Stimulated activated CD4-positive, alpha-beta T cell treated with anti-CD3 and anti-CD28 coated beads, Interleukin-12 subunit alpha, Interleukin-12 subunit beta, amount 100 ng/mL, for 4 hours (primary cell): ENCODE results near the gene TCF12.

Experiments used
- DNase-seq: peaks from one replicate; pipeline ENCODE4 v3.0.0-alpha.2; 2020

The TCF12 gene

DNA sequence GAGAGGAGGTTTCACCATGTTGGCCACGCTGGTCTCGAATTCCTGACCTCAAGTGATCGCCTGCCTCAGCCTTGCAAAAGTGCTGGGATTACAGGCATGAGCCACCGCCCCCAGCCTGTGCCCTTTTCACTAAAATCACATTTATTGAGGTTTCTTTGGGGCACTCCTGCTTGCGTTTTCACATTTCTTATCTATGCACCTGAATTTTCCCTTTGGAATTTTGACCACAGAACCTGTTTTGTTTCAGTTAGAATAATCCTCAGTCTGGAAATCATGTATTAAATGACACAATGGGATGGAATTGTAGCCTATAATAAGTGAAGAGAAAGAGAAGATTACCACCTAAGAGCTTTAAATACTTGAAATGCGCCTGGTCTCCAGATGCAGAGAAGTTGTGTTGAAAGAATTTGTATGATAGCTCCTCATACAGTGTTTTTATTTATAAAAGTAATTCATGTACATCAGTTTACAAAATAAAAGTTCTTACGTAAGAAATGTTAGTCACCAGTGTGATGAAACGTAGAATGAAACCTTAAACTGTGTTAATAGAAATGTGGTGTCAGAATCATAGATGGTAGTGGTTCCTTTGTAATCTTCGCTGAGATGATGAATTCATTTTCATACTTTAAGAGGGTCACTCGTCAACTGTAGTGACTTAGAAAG lies 107.0 kb downstream of the TCF12 start:
- DNase-seq = no peak

GRCh38 chr15:57026016-57026592 lies 107.7 kb downstream of the TCF12 start:
- no peak for DNase-seq

DNA sequence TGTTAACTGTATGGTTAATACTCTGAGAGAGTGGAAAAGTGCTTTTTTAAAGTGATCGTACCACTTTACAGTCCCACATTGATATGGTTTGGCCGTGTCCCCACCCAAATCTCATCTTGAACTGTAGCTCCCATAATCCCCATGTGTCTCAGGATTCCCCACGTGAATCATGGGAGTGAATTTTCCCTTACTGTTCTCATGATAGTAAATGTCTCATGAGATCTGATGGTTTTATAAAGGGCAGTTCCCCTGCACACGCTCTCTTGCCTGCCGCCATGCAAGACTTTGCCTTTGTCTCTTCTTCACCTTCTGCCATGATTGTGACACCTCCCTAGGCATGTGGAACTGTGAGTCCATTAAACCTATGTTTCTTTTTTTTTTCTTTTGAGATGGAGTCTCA lies 109.2 kb downstream of the TCF12 start:
- DNase-seq = no peak

DNA sequence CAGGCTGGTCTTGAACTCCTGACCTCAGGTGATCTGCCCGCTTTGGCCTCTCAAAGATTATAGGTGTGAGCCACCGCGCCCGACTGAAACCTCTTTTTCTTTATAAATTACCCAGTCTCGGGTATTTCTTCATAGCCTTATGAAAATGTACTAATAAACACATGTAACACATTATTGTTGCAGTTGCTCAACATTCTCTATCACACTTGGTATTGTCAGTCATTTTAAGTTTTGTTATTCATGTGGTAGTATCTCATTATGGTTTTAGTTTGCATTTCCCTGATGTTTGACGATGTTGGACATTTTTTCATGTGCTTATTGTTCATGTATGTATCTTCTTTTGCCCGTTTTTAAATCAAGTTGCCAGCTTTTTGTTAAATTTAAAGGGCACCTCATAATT lies 109.7 kb downstream of the TCF12 start:
- DNase-seq = no peak

GRCh38 chr15:57030011-57030410 lies 111.6 kb downstream of the TCF12 start:
- no peak for DNase-seq

DNA sequence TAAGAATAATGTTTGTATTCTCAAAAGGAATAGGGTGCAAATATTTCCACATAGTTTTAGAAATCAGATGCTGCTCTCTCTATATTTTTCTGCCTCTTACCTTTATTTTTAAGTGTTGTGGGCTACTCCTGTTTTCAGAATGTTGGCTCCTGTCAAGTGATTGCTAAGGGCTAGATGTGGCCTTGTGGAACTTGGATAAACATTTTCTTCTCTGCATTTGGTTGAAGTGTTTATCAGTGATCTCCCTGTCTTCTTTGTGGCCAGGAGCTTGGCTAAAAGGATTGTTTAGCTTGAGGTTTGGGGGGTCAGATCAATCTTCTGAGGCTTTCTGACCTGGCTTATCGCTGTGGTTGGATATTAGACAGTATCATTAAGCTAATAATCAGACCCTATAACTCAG lies 112.6 kb downstream of the TCF12 start:
- DNase-seq = no peak

GRCh38 chr15:57031605-57032004 lies 113.2 kb downstream of the TCF12 start:
- DNase-seq = no peak

DNA sequence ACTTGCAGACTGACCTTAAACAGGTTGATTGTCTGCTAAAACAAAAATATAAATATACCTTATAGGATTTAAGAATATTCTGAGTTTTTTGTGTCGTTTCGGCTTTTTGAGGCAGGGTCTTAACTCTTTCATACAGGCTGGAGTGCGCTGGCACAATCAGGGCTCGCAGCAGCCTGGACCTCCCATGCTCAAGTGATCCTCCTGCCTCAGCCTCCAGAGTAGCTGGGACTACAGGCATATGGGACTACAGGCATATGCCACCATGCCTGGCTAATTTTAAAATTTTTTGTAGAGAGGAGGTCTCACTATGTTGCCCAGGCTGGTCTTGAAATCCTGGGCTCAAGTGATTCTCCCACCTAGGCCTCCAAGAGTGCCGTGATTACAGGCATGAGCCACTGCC lies 113.9 kb downstream of the TCF12 start:
- no peak for DNase-seq

DNA sequence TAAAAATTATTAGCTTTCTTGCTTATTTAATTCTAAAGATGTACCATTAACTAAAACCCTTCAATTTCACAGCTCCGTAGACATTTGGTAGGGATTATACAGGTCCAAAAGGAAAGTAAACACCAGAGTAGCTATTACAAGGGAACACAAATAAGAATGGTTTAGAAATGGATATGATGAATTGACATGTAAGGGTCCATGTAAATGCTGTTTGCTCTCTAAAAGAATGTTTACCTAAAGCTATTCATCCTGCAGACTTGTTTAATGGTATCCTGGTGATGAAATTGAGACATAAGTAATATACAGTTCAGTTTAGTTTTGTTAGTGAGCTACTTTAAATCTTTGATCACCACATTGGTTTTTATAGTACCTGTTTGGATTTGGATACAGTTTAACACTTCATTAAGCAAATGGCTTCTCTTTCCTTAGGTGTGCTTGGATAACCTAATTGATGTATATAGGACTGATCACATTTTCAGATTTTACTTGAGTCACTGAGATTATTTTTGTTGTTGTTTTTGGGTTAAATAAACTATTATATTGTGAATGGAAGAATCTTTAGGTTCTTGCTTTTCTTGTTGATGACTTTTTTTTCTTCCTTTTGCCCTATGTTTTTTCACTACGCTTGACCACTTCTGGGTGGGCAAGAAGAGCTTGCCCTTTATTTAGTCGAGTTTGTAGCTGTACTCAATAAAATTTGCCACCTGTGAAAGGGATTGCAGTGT lies 115.4 kb downstream of the TCF12 start:
- DNase-seq = no peak

GRCh38 chr15:57034613-57035012 lies 116.2 kb downstream of the TCF12 start:
- no peak for DNase-seq

- DNase-seq = no peak
These were observed 117.2 kb downstream of the TCF12 start for GRCh38 chr15:57035664-57036063.

- no peak for DNase-seq
These were observed 117.9 kb downstream of the TCF12 start for GRCh38 chr15:57036352-57036751.

GRCh38 chr15:57037548-57037947 lies 119.1 kb downstream of the TCF12 start:
- no peak for DNase-seq

DNA sequence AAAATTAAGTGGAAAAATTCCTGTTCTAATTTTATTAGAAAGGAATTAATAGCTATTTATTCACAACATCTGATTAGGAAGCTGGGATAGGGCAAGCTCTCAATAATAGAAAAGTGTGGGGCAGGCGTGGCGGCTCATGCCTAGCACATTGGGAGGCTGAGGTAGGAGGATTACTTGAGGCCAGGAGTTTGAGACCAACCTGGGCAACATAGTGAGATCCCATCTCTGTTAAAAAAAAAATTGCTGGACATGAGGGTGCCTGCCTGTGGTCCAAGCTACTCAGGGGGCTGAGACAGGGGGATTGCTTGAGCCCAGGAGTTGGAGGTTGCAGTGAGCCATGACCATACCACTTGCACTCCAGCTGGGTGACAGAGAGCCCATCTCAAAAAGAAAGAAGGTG lies 119.6 kb downstream of the TCF12 start:
- no peak for DNase-seq

DNA sequence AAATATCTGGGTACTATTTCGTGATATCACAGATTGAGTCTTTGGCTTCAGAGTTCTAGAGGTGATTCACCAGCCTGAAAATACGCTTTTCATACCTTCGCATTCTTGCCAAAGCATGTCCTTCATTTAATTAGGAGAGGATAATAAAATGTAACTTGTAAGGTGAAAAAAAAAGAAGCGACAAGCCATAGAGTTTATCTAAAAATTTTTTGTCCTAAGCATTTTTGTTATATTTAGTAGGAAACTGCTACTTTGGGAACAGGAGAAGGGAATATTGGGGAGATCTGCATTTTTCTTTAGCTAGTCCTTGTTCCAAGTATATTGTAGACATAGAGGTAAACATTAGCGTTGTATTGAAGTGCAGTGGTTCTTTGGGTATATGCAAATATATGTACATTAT lies 120.1 kb downstream of the TCF12 start:
- DNase-seq = no peak

DNA sequence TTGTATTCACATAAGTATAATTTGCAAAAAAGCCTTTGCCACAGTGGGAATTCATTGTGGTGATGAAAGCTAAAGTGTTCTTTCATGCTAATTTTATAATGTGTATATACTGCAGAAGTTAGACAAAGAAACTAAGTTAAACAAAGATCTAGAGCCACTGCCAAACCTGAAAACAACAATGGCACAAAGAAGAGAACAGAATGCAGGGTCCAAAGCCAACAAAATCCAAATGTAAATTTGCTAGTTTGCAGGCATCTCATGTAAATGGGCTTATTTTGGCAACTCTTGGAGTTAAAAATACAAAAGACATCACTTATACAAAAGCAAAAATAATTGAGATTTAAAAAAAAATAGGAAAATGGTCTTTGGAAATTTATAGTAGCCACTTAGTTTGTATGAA lies 123.0 kb downstream of the TCF12 start:
- DNase-seq = no peak

DNA sequence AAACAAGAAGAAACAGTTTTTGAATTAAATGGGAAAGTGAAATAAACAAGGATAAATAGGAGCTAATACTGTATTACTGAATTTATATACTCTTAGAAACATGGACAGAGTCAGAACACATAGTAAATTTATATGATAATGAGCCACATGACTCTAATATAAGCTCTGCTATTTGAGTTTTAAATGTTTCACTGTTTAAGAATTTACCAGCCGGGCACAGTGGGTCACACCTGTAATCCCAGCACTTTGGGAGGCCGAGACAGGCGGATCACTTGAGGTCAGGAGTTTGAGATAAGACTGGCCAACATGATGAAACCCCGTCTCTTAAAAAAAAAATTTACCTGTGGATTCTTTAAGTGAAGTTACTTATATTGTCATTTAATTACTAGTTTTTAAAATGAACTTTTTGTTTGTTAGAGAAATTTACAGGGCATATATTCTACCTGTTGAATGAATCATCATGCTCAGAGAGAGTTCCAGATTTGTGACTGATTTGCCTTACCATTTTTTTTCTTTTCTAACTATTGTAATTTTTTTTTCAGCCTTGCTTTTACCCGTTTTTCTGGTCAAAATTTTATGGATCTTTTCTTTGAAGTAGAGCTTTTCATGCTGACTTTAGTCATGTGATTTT lies 125.7 kb downstream of the TCF12 start:
- DNase-seq = no peak

GRCh38 chr15:57044970-57045369 lies 126.5 kb downstream of the TCF12 start:
- no peak for DNase-seq

GRCh38 chr15:57045741-57046382 lies 127.4 kb downstream of the TCF12 start:
- DNase-seq = no peak

DNA sequence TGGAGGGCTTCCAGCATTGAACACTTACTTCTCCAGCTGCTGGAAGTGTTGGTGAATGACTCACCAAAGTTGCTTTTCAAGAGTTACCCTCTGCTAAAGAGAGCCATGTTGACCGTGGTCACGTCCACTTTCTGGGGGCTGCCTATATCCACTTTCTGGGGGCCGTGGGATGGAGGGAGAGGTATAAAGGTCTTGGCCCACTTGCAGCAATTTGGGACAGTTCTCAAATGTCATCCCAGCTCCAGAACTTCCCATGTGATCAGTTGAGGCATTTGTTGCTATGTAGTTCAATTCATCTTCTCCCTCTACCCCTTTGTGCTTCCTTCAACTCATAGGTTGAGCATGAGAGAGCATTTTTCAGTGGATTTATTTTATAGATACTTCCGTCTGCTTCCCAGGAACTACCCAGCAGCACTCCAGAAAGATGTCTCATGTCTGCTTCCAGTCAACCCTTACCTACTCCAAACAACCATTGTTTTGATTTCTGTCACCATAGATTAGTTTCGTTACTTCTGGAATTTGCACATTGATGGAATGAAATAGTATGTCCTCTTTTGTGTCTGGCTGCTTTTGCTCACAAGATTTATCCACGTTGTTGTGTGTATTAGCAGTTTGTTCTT lies 130.6 kb downstream of the TCF12 start:
- DNase-seq = no peak

GRCh38 chr15:57053470-57053869 lies 135.0 kb downstream of the TCF12 start:
- DNase-seq = no peak

DNA sequence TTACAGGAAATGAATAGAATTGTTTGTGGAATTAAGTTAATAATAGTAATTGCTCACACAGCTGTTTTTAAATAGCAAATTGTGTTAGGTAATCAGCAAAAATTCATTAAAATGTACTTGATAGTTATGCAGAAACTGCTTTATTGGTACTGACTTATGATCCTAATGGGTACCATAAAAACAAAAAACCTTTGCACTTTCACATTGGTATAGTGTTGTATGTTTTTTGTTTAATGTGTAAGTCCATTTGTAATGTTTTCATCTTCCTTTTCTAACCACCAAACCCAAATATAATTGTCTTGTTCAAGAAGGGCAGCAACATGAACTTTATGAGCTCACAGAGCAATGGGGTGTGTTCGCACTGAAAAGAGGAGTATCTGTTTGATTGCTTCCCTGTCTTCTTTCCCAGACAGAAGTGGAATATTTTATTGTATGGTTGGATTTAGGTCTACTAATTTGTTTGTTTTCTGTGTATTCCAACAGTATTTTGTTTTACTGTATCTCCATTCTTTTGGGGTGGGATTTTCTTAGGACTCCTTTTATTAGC lies 135.8 kb downstream of the TCF12 start:
- no peak for DNase-seq

DNA sequence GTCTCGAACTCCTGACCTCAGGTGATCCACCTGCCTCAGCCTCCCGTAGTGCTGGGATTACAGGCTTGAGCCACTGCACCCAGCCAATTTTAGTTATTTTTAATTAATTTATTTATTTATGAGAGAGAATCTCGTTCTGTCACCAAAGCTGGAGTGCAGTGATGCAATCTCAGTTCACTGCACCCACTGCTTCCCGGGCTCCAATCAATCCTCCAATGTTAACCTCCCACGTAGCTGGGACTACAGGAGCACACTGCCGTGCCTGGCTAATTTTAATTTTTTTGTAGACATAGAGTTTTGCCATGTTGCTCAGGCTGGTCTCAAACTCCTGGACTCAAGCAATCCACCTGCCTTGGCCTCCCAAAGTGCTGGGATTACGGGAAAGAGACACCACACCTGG lies 137.9 kb downstream of the TCF12 start:
- no peak for DNase-seq
